AG04450 (cell line): ENCODE data around the gene SHB. TPM values are rescaled to one million over a fixed set of nuclear protein-coding genes. Genes with fewer than 3 reads are reported as not detected.

Experiments used
- CTCF ChIA-PET: fragments of 300-600, 350-600 bp; formaldehyde crosslinking; extraction: SDS; loops from one replicate; lab custom pipeline; 2022; ENCODE audit warnings: antibody characterized with exemption, inconsistent platforms; lab: Charles Lee
- POLR2A ChIA-PET: fragments of 350-600 bp; formaldehyde crosslinking; extraction: SDS; loops from one replicate; lab custom pipeline; 2021; ENCODE audit warnings: antibody characterized with exemption, inconsistent platforms; lab: Yijun Ruan, JAX
- DNase-seq: peaks from one replicate; pipeline ENCODE4 v3.0.0-alpha.2; 2011; ENCODE audit warnings: low read depth, low spot score
- H3K27ac ChIP-seq: one replicate; pipeline ENCODE4 v1.5.1; 2012; ENCODE audit warnings: low read depth, low read length, control low read depth
- H3K27me3 ChIP-seq: one replicate; pipeline ENCODE4 v1.6.0; 2012; ENCODE audit warnings: low read length; ENCODE audit not compliant: control insufficient read depth, insufficient read depth
- H3K4me3 ChIP-seq: 2 replicates; pipeline ENCODE4 v1.5.1; 2011; ENCODE audit warnings: mild to moderate bottlenecking, low read depth, low read length, control low read depth
- H3K9me3 ChIP-seq: 2 replicates; pipeline ENCODE4 v1.5.1; 2012; ENCODE audit warnings: low read length; ENCODE audit not compliant: control insufficient read depth, insufficient read depth
- CTCF ChIP-seq: IDR thresholded peaks from 2 replicates; pipeline ENCODE4 v1.5.1; 2011; ENCODE audit warnings: low read depth, low read length, control low read depth, inconsistent platforms
- polyA plus RNA-seq: library from polyadenylated mRNA; depleted of rRNA; stranded (reverse); fragments of >200 nt; gene quantifications from 2 replicates; pipeline ENCODE4 v1.2.3, GENCODE V29; 2011

Gene SHB
- polyA plus RNA-seq, 1 experiment = 16.7 TPM

GRCh38 chr9:37931592-37931991, 137.4 kb downstream of the SHB start:
- Histone ChIP-seq H3K27ac (no peak overlapping the region), H3K27me3 (no peaks in the 10 kb centered on the region), H3K9me3 (no peaks in the 10 kb centered on the region), H3K4me3 (no peak overlapping the region)
- DNase-seq = no peak
- ChIA-PET POLR2A (no interaction called here), CTCF (interaction anchor here (1.4 kb wide), 1 partner anchor 18 kb away, joined by 3 read pairs; no protein-coding TSS in a partner anchor)
- no peak for TF ChIP-seq CTCF

- no peak for TF ChIP-seq CTCF
- POLR2A ChIA-PET = no interaction called here
- CTCF ChIA-PET = interaction anchor here (1.2 kb wide), 1 partner anchor 16 kb away, joined by 9 read pairs; no protein-coding TSS in a partner anchor
- no peak for DNase-seq
- Histone ChIP-seq H3K9me3 (no peaks in the 10 kb centered on the region), H3K27me3 (no peaks in the 10 kb centered on the region), H3K27ac (peak overlapping the region; percentile 31), H3K4me3 (no peak overlapping the region)
These were observed 139.6 kb downstream of the SHB start for GRCh38 chr9:37929441-37929895.

GRCh38 chr9:37928552-37929430, 140.2 kb downstream of the SHB start:
- no peak for TF ChIP-seq CTCF
- Histone ChIP-seq H3K27ac (peak overlapping the region; percentile 31), H3K4me3 (no peak overlapping the region), H3K9me3 (no peaks in the 10 kb centered on the region), H3K27me3 (no peaks in the 10 kb centered on the region)
- CTCF ChIA-PET = interaction anchor here (0.7 to 1.2 kb wide), 2 partner anchors 15 to 29 kb away, joined by 3 to 9 read pairs; no protein-coding TSS in a partner anchor
- no peak for DNase-seq
- POLR2A ChIA-PET = no interaction called here

- H3K4me3 ChIP-seq = no peak overlapping the region
- H3K9me3 ChIP-seq = no peaks in the 10 kb centered on the region
- no peak for DNase-seq
- ChIA-PET CTCF (interaction anchor here (0.7 kb wide), 1 partner anchor 28 kb away, joined by 3 read pairs; no protein-coding TSS in a partner anchor), POLR2A (interaction anchor here (0.7 kb wide), 1 partner anchor 58 kb away, joined by 3 read pairs; no protein-coding TSS in a partner anchor)
- no peak for TF ChIP-seq CTCF
- no peaks in the 10 kb centered on the region for H3K27me3 ChIP-seq
- H3K27ac ChIP-seq = no peak overlapping the region
These were observed 141.2 kb downstream of the SHB start for GRCh38 chr9:37927601-37928551.
